ENCODE data around the gene ZSCAN23. TPM values are rescaled to one million over a fixed set of nuclear protein-coding genes. Genes with fewer than 3 reads are reported as not detected.

Gene ZSCAN23
- total and polyA plus RNA-seq, 9 of the 15 experiments (the other 6 are each of a cell fraction or from before 2014, with no cell fraction given), result 0.05 to 0.29 (median 0.21) TPM; not detected in 1

DNA sequence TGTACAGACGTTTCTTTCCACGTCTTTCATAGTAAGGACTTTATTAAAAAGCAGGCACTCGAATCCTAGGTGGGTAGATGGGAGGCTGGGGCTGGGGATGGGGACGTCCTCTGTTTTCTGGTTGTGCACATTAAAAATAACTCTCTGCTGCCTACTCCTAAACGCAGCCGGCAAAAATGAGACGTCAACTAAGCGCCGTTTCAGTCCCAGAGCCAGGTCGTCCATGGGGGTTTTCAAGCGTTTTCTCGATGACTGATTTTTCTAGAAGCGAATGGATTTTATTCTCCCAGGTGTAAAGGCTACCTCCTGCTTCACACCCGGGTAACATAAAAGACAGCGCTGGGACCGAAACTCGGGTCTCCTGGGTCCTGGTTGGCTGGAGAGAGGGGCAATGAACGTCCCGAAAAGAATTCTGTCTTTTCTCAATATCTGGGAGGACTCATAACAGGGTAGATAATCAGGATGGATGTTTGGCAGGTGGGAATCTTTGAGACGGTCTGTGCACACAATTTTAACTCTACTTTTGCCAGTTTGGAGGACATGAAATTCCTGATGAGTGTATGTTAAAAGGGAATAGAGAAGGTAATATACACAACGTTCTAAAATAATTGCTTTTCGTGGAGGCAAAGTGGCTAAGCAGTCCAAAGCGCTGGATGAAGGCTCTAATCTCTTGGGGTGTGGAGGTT, 47.1 kb upstream of the ZSCAN23 start (continued):
- no peak for TF ChIP-seq ZBTB5 (IDR thresholded peaks at IDR 0.05)
- TF ChIP-seq HNRNPL (IDR thresholded peaks at IDR 0.05; ENCODE audit: low read depth, low read length), result no peak
- no peak for TF ChIP-seq SRSF7 (optimal IDR thresholded peaks at IDR 0.05; ENCODE audit: low read depth, low read length)
- TF ChIP-seq TBL1XR1 (IDR thresholded peaks at IDR 0.05; ENCODE audit: low read length in 2 of 2), result no peak
- TF ChIP-seq ZNF764 (CRISPR knock-in tag; IDR thresholded peaks at IDR 0.05; ENCODE audit: low read depth), result no peak
- no peak for TF ChIP-seq RUNX1 (IDR thresholded peaks at IDR 0.05; ENCODE audit: low read depth)
- no peak for TF ChIP-seq ETS2 (tag; IDR thresholded peaks at IDR 0.05; ENCODE audit: borderline replicate concordance, poor library complexity, severe bottlenecking)
- TF ChIP-seq SMARCE1 (IDR thresholded peaks at IDR 0.05), result no peak
- TF ChIP-seq ARID1B (IDR thresholded peaks at IDR 0.05), result no peak
- TF ChIP-seq PHTF2 (CRISPR knock-in tag; IDR thresholded peaks at IDR 0.05), result no peak
- TF ChIP-seq TRIM28 (IDR thresholded peaks at IDR 0.05), result no peak
- TF ChIP-seq, protein P1, sequence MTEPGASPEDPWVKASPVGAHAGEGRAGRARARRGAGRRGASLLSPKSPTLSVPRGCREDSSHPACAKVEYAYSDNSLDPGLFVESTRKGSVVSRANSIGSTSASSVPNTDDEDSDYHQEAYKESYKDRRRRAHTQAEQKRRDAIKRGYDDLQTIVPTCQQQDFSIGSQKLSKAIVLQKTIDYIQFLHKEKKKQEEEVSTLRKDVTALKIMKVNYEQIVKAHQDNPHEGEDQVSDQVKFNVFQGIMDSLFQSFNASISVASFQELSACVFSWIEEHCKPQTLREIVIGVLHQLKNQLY (CRISPR knock-in tag; conservative IDR thresholded peaks at IDR 0.05), result no peak
- 0 out of 2 replicates have a peak, but pooled peaks have one; percentile 62 for TF ChIP-seq ZFP30 (CRISPR knock-in tag; IDR thresholded peaks at IDR 0.05; ENCODE audit: borderline replicate concordance)
- no peak for TF ChIP-seq ZNF3 (CRISPR knock-in tag; IDR thresholded peaks at IDR 0.05)
- no peak for TF ChIP-seq TARDBP (IDR thresholded peaks at IDR 0.05)
- no peak for TF ChIP-seq SUPT5H (IDR thresholded peaks at IDR 0.05)
- TF ChIP-seq, protein P2, sequence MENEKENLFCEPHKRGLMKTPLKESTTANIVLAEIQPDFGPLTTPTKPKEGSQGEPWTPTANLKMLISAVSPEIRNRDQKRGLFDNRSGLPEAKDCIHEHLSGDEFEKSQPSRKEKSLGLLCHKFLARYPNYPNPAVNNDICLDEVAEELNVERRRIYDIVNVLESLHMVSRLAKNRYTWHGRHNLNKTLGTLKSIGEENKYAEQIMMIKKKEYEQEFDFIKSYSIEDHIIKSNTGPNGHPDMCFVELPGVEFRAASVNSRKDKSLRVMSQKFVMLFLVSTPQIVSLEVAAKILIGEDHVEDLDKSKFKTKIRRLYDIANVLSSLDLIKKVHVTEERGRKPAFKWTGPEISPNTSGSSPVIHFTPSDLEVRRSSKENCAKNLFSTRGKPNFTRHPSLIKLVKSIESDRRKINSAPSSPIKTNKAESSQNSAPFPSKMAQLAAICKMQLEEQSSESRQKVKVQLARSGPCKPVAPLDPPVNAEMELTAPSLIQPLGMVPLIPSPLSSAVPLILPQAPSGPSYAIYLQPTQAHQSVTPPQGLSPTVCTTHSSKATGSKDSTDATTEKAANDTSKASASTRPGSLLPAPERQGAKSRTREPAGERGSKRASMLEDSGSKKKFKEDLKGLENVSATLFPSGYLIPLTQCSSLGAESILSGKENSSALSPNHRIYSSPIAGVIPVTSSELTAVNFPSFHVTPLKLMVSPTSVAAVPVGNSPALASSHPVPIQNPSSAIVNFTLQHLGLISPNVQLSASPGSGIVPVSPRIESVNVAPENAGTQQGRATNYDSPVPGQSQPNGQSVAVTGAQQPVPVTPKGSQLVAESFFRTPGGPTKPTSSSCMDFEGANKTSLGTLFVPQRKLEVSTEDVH (IDR thresholded peaks at IDR 0.05; ENCODE audit: low read depth, partially characterized antibody), result no peak
- TF ChIP-seq ARHGAP35 (IDR thresholded peaks at IDR 0.05; ENCODE audit: partially characterized antibody), result no peak
- TF ChIP-seq CREB3L1 (IDR thresholded peaks at IDR 0.05; ENCODE audit: borderline replicate concordance, low read depth), result 0 out of 2 replicates have a peak, but pooled peaks have one; percentile 34
- TF ChIP-seq SP1 (CRISPR knock-in tag; IDR thresholded peaks at IDR 0.05), result no peak; the same call in 1 of the 2 replicates
- no peak for TF ChIP-seq FOXK1 (CRISPR knock-in tag; IDR thresholded peaks at IDR 0.05; ENCODE audit: borderline replicate concordance)
- peak; percentile 10 for TF ChIP-seq TBP (optimal IDR thresholded peaks at IDR 0.05; ENCODE audit: low read depth, low read length)
- no peak for TF ChIP-seq ZNF445 (CRISPR knock-in tag; IDR thresholded peaks at IDR 0.05; ENCODE audit: low read depth)
